H9 (cell line): ENCODE results near the gene SPDYE4. TPM values are rescaled to one million over a fixed set of nuclear protein-coding genes. Genes with fewer than 3 reads are reported as not detected.

Experiments used
- DNase-seq: peaks from one replicate; pipeline ENCODE4 v3.0.0-alpha.2; 2017
- H2AFZ ChIP-seq: one replicate; pipeline ENCODE4 v1.6.1; 2013; ENCODE audit warnings: mild to moderate bottlenecking, low read length, control low read depth, moderate library complexity
- H2AK5ac ChIP-seq: 2 replicates; pipeline ENCODE4 v1.6.1; 2013; ENCODE audit warnings: low read length, control low read depth, mixed read lengths; ENCODE audit not compliant: insufficient read length
- H2BK120ac ChIP-seq: one replicate; pipeline ENCODE4 v1.6.1; 2013; ENCODE audit warnings: low read depth, mild to moderate bottlenecking, low read length, control low read depth, inconsistent platforms; ENCODE audit not compliant: poor library complexity, severe bottlenecking
- H2BK12ac ChIP-seq: 2 replicates; pipeline ENCODE4 v1.6.1; 2013; ENCODE audit warnings: low read length, control low read depth, mixed read lengths, low read depth; ENCODE audit not compliant: insufficient read length
- H2BK15ac ChIP-seq: 2 replicates; pipeline ENCODE4 v1.6.1; 2013; ENCODE audit warnings: low read depth, low read length, control low read depth
- H2BK20ac ChIP-seq: one replicate; pipeline ENCODE4 v1.6.1; 2013; ENCODE audit warnings: low read depth, mild to moderate bottlenecking, low read length, control low read depth, inconsistent platforms; ENCODE audit not compliant: poor library complexity, severe bottlenecking
- H2BK5ac ChIP-seq: 2 replicates; pipeline ENCODE4 v1.6.1; 2013; ENCODE audit warnings: low read length, control low read depth, mixed read lengths; ENCODE audit not compliant: insufficient read length
- H3K14ac ChIP-seq: 2 replicates; pipeline ENCODE4 v1.6.1; 2013; ENCODE audit warnings: low read length, control low read depth; ENCODE audit not compliant: insufficient read depth
- H3K18ac ChIP-seq: 2 replicates; pipeline ENCODE4 v1.6.1; 2013; ENCODE audit warnings: low read depth, mild to moderate bottlenecking, mixed read lengths, low read length, control low read depth; ENCODE audit not compliant: insufficient read length
- H3K23ac ChIP-seq: 2 replicates; pipeline ENCODE4 v1.6.1; 2013; ENCODE audit warnings: low read length, control low read depth, mixed read lengths, low read depth; ENCODE audit not compliant: insufficient read length
- H3K23me2 ChIP-seq: 2 replicates; pipeline ENCODE4 v1.6.1; 2013; ENCODE audit warnings: low read depth, mild to moderate bottlenecking, mixed read lengths, low read length, control low read depth; ENCODE audit not compliant: insufficient read length, poor library complexity, severe bottlenecking
- H3K27ac ChIP-seq: 2 replicates; pipeline ENCODE4 v1.5.1; 2013; ENCODE audit warnings: low read length, control low read depth, mixed read lengths, low read depth; ENCODE audit not compliant: insufficient read length
- H3K27me3 ChIP-seq: 2 replicates; pipeline ENCODE4 v1.6.1; 2013; ENCODE audit warnings: low read length, control low read depth, inconsistent platforms; ENCODE audit not compliant: insufficient read depth
- H3K4ac ChIP-seq: 2 replicates; pipeline ENCODE4 v1.6.1; 2013; ENCODE audit warnings: low read depth, mild to moderate bottlenecking, control low read depth, inconsistent platforms, low read length, moderate library complexity
- H3K4me1 ChIP-seq: 2 replicates; pipeline ENCODE4 v1.6.1; 2013; ENCODE audit warnings: low read length, control low read depth, inconsistent platforms; ENCODE audit not compliant: insufficient read depth
- H3K4me2 ChIP-seq: 2 replicates; pipeline ENCODE4 v1.6.1; 2013; ENCODE audit warnings: low read length, control low read depth, mixed read lengths; ENCODE audit not compliant: insufficient read length, insufficient read depth
- H3K56ac ChIP-seq: 2 replicates; pipeline ENCODE4 v1.6.1; 2013; ENCODE audit warnings: low read depth, mild to moderate bottlenecking, mixed read lengths, low read length, control low read depth; ENCODE audit not compliant: insufficient read length
- H3K79me1 ChIP-seq: 2 replicates; pipeline ENCODE4 v1.6.1; 2013; ENCODE audit warnings: low read depth, mild to moderate bottlenecking, moderate library complexity, low read length, control low read depth, inconsistent platforms; ENCODE audit not compliant: insufficient read depth, poor library complexity, severe bottlenecking
- H3K79me2 ChIP-seq: 2 replicates; pipeline ENCODE4 v1.6.1; 2013; ENCODE audit warnings: low read length, control low read depth, inconsistent platforms; ENCODE audit not compliant: insufficient read depth
- H3K9ac ChIP-seq: 2 replicates; pipeline ENCODE4 v1.6.1; 2013; ENCODE audit warnings: low read length, control low read depth, mixed read lengths; ENCODE audit not compliant: insufficient read length; ENCODE audit errors: extremely low read depth
- H3K9me3 ChIP-seq: one replicate; pipeline ENCODE4 v1.6.1; 2013; ENCODE audit warnings: low read depth, low read length, inconsistent platforms; ENCODE audit not compliant: control insufficient read depth
- H3T11ph ChIP-seq: one replicate; pipeline ENCODE4 v1.6.1; 2013; ENCODE audit warnings: mild to moderate bottlenecking, low read length, control low read depth, inconsistent platforms
- H4K20me1 ChIP-seq: one replicate; pipeline ENCODE4 v1.6.1; 2013; ENCODE audit not compliant: control insufficient read depth, insufficient read length, insufficient read depth
- H4K5ac ChIP-seq: 2 replicates; pipeline ENCODE4 v1.6.1; 2013; ENCODE audit warnings: low read depth, mild to moderate bottlenecking, mixed read lengths, low read length, control low read depth; ENCODE audit not compliant: insufficient read length
- H4K8ac ChIP-seq: replicated peaks from 2 replicates; pipeline ENCODE4 v1.6.1; 2013; ENCODE audit warnings: low read length, control low read depth, mixed read lengths, low read depth; ENCODE audit not compliant: insufficient read length
- H4K91ac ChIP-seq: 2 replicates; pipeline ENCODE4 v1.6.1; 2013; ENCODE audit warnings: low read depth, mild to moderate bottlenecking, moderate library complexity, mixed read lengths, low read length, control low read depth; ENCODE audit not compliant: insufficient read length
- H3K27ac Mint-ChIP-seq, 3 experiments: 2 replicates in 2 of 3; 3 replicates in 1 of 3; pipeline ENCODE4 v1.8.0; 2020 to 2021; ENCODE audit warnings: mixed read lengths in 3 of 3, mild to moderate bottlenecking in 1 of 3, moderate library complexity in 1 of 3
- H3K27me3 Mint-ChIP-seq: 2 replicates; pipeline ENCODE4 v1.8.0; 2021; ENCODE audit warnings: low read depth, mild to moderate bottlenecking, moderate library complexity, mixed read lengths
- H3K36me3 Mint-ChIP-seq, 3 experiments: 2 replicates in 2 of 3; 3 replicates in 1 of 3; pipeline ENCODE4 v1.8.0; 2020 to 2021; ENCODE audit warnings: low read depth in 3 of 3, mixed read lengths in 3 of 3; ENCODE audit not compliant: insufficient read depth in 1 of 3
- H3K4me1 Mint-ChIP-seq, 2 experiments: 2 replicates each; pipeline ENCODE4 v1.8.0; 2020; ENCODE audit warnings: mixed read lengths in 2 of 2
- H3K4me3 Mint-ChIP-seq, 2 experiments: 2 replicates in 1 of 2; 3 replicates in 1 of 2; pipeline ENCODE4 v1.8.0; 2020 to 2021; ENCODE audit warnings: mild to moderate bottlenecking in 2 of 2, mixed read lengths in 2 of 2, moderate library complexity in 1 of 2
- H3K9me3 Mint-ChIP-seq, 2 experiments: 2 replicates in 1 of 2; 3 replicates in 1 of 2; pipeline ENCODE4 v1.8.0; 2020; ENCODE audit warnings: mild to moderate bottlenecking in 2 of 2, mixed read lengths in 2 of 2, moderate library complexity in 1 of 2
- CTCF ChIP-seq: fragments of 200-600 bp; sonication (generic); conservative IDR thresholded peaks from 3 replicates; pipeline ENCODE4 v1.8.0; 2021; ENCODE audit warnings: antibody characterized with exemption, mild to moderate bottlenecking
- WGBS: extraction: QIAGEN DNeasy Blood & Tissue Kit; methylation state at CpG from one replicate; pipeline ENCODE4 v1.1.7; 2013; ENCODE audit warnings: missing lambda C conversion rate, low lambda C conversion rate, mixed read lengths; ENCODE audit not compliant: insufficient read length; ENCODE audit errors: extremely low coverage; 5-methylcytosine and 5-hydroxymethylcytosine counted together
- total RNA-seq: library from RNA; stranded (reverse); gene quantifications from 2 replicates; pipeline ENCODE4 v1.2.1, GENCODE V29; 2021

Gene SPDYE4
- total RNA-seq, 1 experiment from 2014 or later = not detected

DNA sequence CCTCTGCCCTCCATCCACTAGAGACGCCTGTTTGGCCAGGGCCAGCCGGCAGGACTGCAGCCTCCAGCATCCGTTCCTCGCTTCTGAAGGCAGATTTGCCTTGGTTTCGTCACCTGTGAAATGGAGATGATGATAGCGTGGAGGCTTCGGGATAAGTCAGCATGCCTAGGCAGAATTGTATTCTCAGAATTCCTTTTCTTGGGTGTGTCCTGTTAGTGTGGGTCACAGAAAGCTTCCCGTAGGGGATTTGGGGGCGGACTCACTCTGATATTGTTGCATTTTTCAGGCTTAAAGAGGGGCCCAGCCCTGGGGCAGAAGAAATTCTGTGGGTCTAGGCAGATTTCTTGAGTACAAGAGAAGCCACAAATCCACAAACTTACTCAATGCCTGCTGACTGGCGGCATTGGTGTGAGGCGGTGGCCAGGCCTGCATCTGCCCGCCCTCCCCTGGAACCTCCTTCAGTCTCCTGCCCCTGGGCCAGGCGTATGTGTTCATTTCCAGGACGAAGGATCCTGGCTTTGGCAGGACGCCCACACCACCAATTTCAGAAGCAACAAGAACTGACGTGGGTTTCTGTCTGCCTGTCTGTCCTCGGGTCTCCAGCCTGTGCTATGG lies 31.3 kb downstream of the SPDYE4 start:
- no peak overlapping the region for H2BK120ac ChIP-seq
- H3K27ac ChIP-seq = no peak overlapping the region
- H3K27me3 ChIP-seq = no peaks in the 10 kb centered on the region
- no peak overlapping the region for H3K23ac ChIP-seq
- H3K18ac ChIP-seq = no peak overlapping the region
- no peaks in the 10 kb centered on the region for H3K79me2 ChIP-seq
- H3T11ph ChIP-seq = no peak overlapping the region
- H4K8ac ChIP-seq = no peak overlapping the region
- H2BK15ac ChIP-seq = no peak overlapping the region
- no peak overlapping the region for H2AFZ ChIP-seq
- no peak overlapping the region for H3K9ac ChIP-seq
- peak; percentile 24 for DNase-seq
- no peaks in the 10 kb centered on the region for H3K23me2 ChIP-seq
- Mint-ChIP-seq H3K4me1 (peaks cover 3 to 7% of the 10 kb centered on the region in 2 experiments; a peak in 2 of 4 replicates), H3K36me3 (no peaks in the 10 kb centered on the region), H3K27me3 (no peaks in the 10 kb centered on the region), H3K9me3 (no peaks in the 10 kb centered on the region; a peak in 2 of 5 replicates), H3K4me3 (no peak overlapping the region), H3K27ac (no peak overlapping the region)
- no peak overlapping the region for H2AK5ac ChIP-seq
- no peak for TF ChIP-seq CTCF
- H3K79me1 ChIP-seq = no peaks in the 10 kb centered on the region
- no peak overlapping the region for H2BK12ac ChIP-seq
- no peaks in the 10 kb centered on the region for H4K20me1 ChIP-seq
- H4K91ac ChIP-seq = no peak overlapping the region
- H3K4me1 ChIP-seq = no peaks in the 10 kb centered on the region
- H3K56ac ChIP-seq = no peak overlapping the region
- no peak overlapping the region for H4K5ac ChIP-seq
- H3K4me2 ChIP-seq = no peak overlapping the region
- no peaks in the 10 kb centered on the region for H3K9me3 ChIP-seq
- WGBS = no CpG with 5 or more reads among the region's 17 CpGs
- no peak overlapping the region for H3K4ac ChIP-seq
- no peak overlapping the region for H2BK5ac ChIP-seq
- no peak overlapping the region for H2BK20ac ChIP-seq
- no peak overlapping the region for H3K14ac ChIP-seq
